ENCODE measurements around the gene EGLN2.

The EGLN2 gene

GRCh38 chr19:40805258-40805868, 6.4 kb downstream of the EGLN2 start (continued):
- TF ChIP-seq ZBTB11 (tag by site-specific recombination; conservative IDR thresholded peaks at IDR 0.05; ENCODE audit: low read depth) (no peak), ZNF132 (tag by site-specific recombination; IDR thresholded peaks at IDR 0.05; ENCODE audit: borderline replicate concordance) (no peak), ZNF221 (tag by site-specific recombination; IDR thresholded peaks at IDR 0.05; ENCODE audit: borderline replicate concordance) (no peak)

GRCh38 chr19:40806423-40807146, 7.6 kb downstream of the EGLN2 start:
- POLR2A ChIA-PET: interaction anchor here (0.5 to 8.6 kb wide), 23 partner anchors 8 to 612 kb away, joined by 3 to 86 read pairs (median 5); partner anchors contain the start of genes ACTMAP, COQ8B, EGLN2 and ITPKC
- no peaks in the 10 kb centered on the region for H3K9me3 ChIP-seq (ENCODE audit: control insufficient read depth, insufficient read depth, low read depth, low read length)
- H3K4me1 ChIP-seq (ENCODE audit: control insufficient read depth, insufficient read depth, low read length): peaks cover 66% of the 10 kb centered on the region
- no peak overlapping the region for H3K4me3 ChIP-seq (ENCODE audit: low read depth, low read length)
- peaks cover 36 to 71% of the 10 kb centered on the region in 2 experiments for H3K36me3 ChIP-seq (ENCODE audit: control insufficient read depth in 2 of 2, insufficient read depth in 1 of 2, low read length in 2 of 2)
- peak overlapping the region; percentile 67 for H3K27ac ChIP-seq (ENCODE audit: extremely low read depth, low read depth, low read length)
- CTCF ChIA-PET: interaction anchor here (0.5 to 5.6 kb wide), 59 partner anchors 10 to 1119 kb away, joined by 3 to 77 read pairs (median 4); partner anchors contain the start of genes ACTMAP, COQ8B, CYP2A6 and EGLN2
- TF ChIP-seq MEIS1 (CRISPR knock-in tag; IDR thresholded peaks at IDR 0.05; ENCODE audit: borderline replicate concordance): no peak
- no peak for TF ChIP-seq ZNF155 (tag by site-specific recombination; IDR thresholded peaks at IDR 0.05)
- TF ChIP-seq HOXA7 (CRISPR knock-in tag; IDR thresholded peaks at IDR 0.05; ENCODE audit: borderline replicate concordance): no peak
- TF ChIP-seq, protein P1, sequence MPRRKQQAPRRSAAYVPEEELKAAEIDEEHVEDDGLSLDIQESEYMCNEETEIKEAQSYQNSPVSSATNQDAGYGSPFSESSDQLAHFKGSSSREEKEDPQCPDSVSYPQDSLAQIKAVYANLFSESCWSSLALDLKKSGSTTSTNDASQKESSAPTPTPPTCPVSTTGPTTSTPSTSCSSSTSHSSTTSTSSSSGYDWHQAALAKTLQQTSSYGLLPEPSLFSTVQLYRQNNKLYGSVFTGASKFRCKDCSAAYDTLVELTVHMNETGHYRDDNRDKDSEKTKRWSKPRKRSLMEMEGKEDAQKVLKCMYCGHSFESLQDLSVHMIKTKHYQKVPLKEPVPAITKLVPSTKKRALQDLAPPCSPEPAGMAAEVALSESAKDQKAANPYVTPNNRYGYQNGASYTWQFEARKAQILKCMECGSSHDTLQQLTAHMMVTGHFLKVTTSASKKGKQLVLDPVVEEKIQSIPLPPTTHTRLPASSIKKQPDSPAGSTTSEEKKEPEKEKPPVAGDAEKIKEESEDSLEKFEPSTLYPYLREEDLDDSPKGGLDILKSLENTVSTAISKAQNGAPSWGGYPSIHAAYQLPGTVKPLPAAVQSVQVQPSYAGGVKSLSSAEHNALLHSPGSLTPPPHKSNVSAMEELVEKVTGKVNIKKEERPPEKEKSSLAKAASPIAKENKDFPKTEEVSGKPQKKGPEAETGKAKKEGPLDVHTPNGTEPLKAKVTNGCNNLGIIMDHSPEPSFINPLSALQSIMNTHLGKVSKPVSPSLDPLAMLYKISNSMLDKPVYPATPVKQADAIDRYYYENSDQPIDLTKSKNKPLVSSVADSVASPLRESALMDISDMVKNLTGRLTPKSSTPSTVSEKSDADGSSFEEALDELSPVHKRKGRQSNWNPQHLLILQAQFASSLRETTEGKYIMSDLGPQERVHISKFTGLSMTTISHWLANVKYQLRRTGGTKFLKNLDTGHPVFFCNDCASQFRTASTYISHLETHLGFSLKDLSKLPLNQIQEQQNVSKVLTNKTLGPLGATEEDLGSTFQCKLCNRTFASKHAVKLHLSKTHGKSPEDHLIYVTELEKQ (tag by site-specific recombination; IDR thresholded peaks at IDR 0.05; ENCODE audit: borderline replicate concordance): peak; percentile 76; the same call in 1 of the 2 replicates
- TF ChIP-seq KLF16 (tag by site-specific recombination; IDR thresholded peaks at IDR 0.05): peak; percentile 95
- peak; percentile 59; the same call in 1 of the 2 replicates for TF ChIP-seq ZNF76 (tag by site-specific recombination; IDR thresholded peaks at IDR 0.05; ENCODE audit: borderline replicate concordance, low read depth)
- no peak for TF ChIP-seq ZNF354C (tag by site-specific recombination; IDR thresholded peaks at IDR 0.05; ENCODE audit: borderline replicate concordance, low read depth)
- TF ChIP-seq ZNF174 (tag by site-specific recombination; IDR thresholded peaks at IDR 0.05): no peak
- no peak for TF ChIP-seq MZF1 (tag by site-specific recombination; IDR thresholded peaks at IDR 0.05; ENCODE audit: borderline replicate concordance)
- TF ChIP-seq ZNF530 (tag by site-specific recombination; IDR thresholded peaks at IDR 0.05; ENCODE audit: low read depth): no peak
- no peak for TF ChIP-seq ZNF335 (tag by site-specific recombination; conservative IDR thresholded peaks at IDR 0.05)
- TF ChIP-seq ZNF132 (tag by site-specific recombination; IDR thresholded peaks at IDR 0.05; ENCODE audit: borderline replicate concordance): no peak
- TF ChIP-seq ZFHX2 (tag by site-specific recombination; conservative IDR thresholded peaks at IDR 0.05): peak; percentile 88
- no peak for TF ChIP-seq ZNF473 (tag by site-specific recombination; IDR thresholded peaks at IDR 0.05)
- TF ChIP-seq ZNF664 (tag by site-specific recombination; IDR thresholded peaks at IDR 0.05): no peak
- no peak for TF ChIP-seq ZNF776 (tag by site-specific recombination; IDR thresholded peaks at IDR 0.05; ENCODE audit: borderline replicate concordance)
- TF ChIP-seq ZNF585B (tag by site-specific recombination; IDR thresholded peaks at IDR 0.05): no peak
- no peak; the same call in 1 of the 2 replicates for TF ChIP-seq YY1 (tag by site-specific recombination; IDR thresholded peaks at IDR 0.05)
- no peak for TF ChIP-seq SETDB1 (IDR thresholded peaks at IDR 0.05; ENCODE audit: insufficient read length, low read length)
- TF ChIP-seq ZNF610 (tag by site-specific recombination; IDR thresholded peaks at IDR 0.05; ENCODE audit: borderline replicate concordance): peak; percentile 81; the same call in 1 of the 2 replicates
- TF ChIP-seq ZNF433 (tag by site-specific recombination; IDR thresholded peaks at IDR 0.05; ENCODE audit: low read depth): no peak
- peak; percentile 96 for TF ChIP-seq KLF7 (tag by site-specific recombination; IDR thresholded peaks at IDR 0.05; ENCODE audit: borderline replicate concordance)
- TF ChIP-seq ZFP69B (tag by site-specific recombination; IDR thresholded peaks at IDR 0.05): peak; percentile 90
- TF ChIP-seq ZNF211 (tag by site-specific recombination; IDR thresholded peaks at IDR 0.05; ENCODE audit: low read depth): no peak
- no peak for TF ChIP-seq OSR2 (tag by site-specific recombination; IDR thresholded peaks at IDR 0.05)
- no peak for TF ChIP-seq SCRT1 (tag by site-specific recombination; IDR thresholded peaks at IDR 0.05; ENCODE audit: borderline replicate concordance)
